ENCODE results near the gene SCFD2. TPM values are rescaled to one million over a fixed set of nuclear protein-coding genes. Genes with fewer than 3 reads are reported as not detected.
A peak's percentile ranks its signal among the peaks of the same experiment; 100 is the strongest.

The SCFD2 gene
- total RNA-seq, 2 donors from 2014 or later = 20.3 to 27.4 TPM

- H3K4me1 ChIP-seq (ENCODE audit: control insufficient read depth in 1 of 2, low read depth in 2 of 2) = peaks cover 13 to 20% of the 10 kb centered on the region in 2 donors
- H3K27me3 ChIP-seq (replicated peaks; ENCODE audit: insufficient read depth) = no peaks in the 10 kb centered on the region
- H3K4me3 ChIP-seq = peak overlapping the region; percentile 93
- DNase-seq (ENCODE audit: low spot score) (no peak), ATAC-seq (ENCODE audit: insufficient number of reproducible peaks, low FRiP score, low read depth) (no peak)
- no peaks in the 10 kb centered on the region for H3K9me3 ChIP-seq
- H3K27ac ChIP-seq = peak overlapping the region; percentile 83 to 87
- TF ChIP-seq CTCF (IDR thresholded peaks at IDR 0.05) = no peak
- H3K36me3 ChIP-seq = no peaks in the 10 kb centered on the region
Measured at GRCh38 chr4:53376900-53377299, 11.0 kb upstream of the SCFD2 start.

GRCh38 chr4:53374777-53375258, 9.0 kb upstream of the SCFD2 start:
- ATAC-seq (ENCODE audit: insufficient number of reproducible peaks, low FRiP score, low read depth) (no peak), DNase-seq (ENCODE audit: low spot score) (no peak)
- Histone ChIP-seq H3K27ac (no peak overlapping the region), H3K9me3 (no peaks in the 10 kb centered on the region), H3K36me3 (no peaks in the 10 kb centered on the region), H3K4me1 (ENCODE audit: control insufficient read depth in 1 of 2, low read depth in 2 of 2) (peaks cover 13 to 14% of the 10 kb centered on the region in 2 donors), H3K4me3 (no peak overlapping the region), H3K27me3 (replicated peaks; ENCODE audit: insufficient read depth) (no peaks in the 10 kb centered on the region)
- no peak for TF ChIP-seq CTCF (IDR thresholded peaks at IDR 0.05)

- H3K27me3 ChIP-seq (replicated peaks; ENCODE audit: insufficient read depth) = no peaks in the 10 kb centered on the region
- no peak for ATAC-seq (ENCODE audit: insufficient number of reproducible peaks, low FRiP score, low read depth)
- no peak for DNase-seq (ENCODE audit: low spot score)
- no peaks in the 10 kb centered on the region for H3K9me3 ChIP-seq
- no peak for TF ChIP-seq CTCF (IDR thresholded peaks at IDR 0.05)
- no peaks in the 10 kb centered on the region for H3K36me3 ChIP-seq
- no peaks in the 10 kb centered on the region for H3K4me1 ChIP-seq (ENCODE audit: control insufficient read depth in 1 of 2, low read depth in 2 of 2)
- H3K27ac ChIP-seq = no peak overlapping the region
- no peak overlapping the region for H3K4me3 ChIP-seq
Measured at GRCh38 chr4:53371843-53372521, 6.1 kb upstream of the SCFD2 start.

GRCh38 chr4:53371049-53371448, 5.2 kb upstream of the SCFD2 start:
- Histone ChIP-seq H3K4me3 (no peak overlapping the region), H3K4me1 (ENCODE audit: control insufficient read depth in 1 of 2, low read depth in 2 of 2) (no peaks in the 10 kb centered on the region), H3K36me3 (no peaks in the 10 kb centered on the region), H3K27me3 (replicated peaks; ENCODE audit: insufficient read depth) (no peaks in the 10 kb centered on the region), H3K27ac (no peak overlapping the region), H3K9me3 (no peaks in the 10 kb centered on the region)
- ATAC-seq (ENCODE audit: insufficient number of reproducible peaks, low FRiP score, low read depth) = no peak
- no peak for DNase-seq (ENCODE audit: low spot score)
- TF ChIP-seq CTCF (IDR thresholded peaks at IDR 0.05) = no peak

- no peak for TF ChIP-seq CTCF (IDR thresholded peaks at IDR 0.05)
- H3K27ac ChIP-seq = no peak overlapping the region
- H3K4me1 ChIP-seq (ENCODE audit: control insufficient read depth in 1 of 2, low read depth in 2 of 2) = peaks cover 14 to 26% of the 10 kb centered on the region in 2 donors
- H3K36me3 ChIP-seq = no peaks in the 10 kb centered on the region
- DNase-seq (ENCODE audit: low spot score) (no peak), ATAC-seq (ENCODE audit: insufficient number of reproducible peaks, low FRiP score, low read depth) (no peak)
- H3K27me3 ChIP-seq (replicated peaks; ENCODE audit: insufficient read depth) = no peaks in the 10 kb centered on the region
- no peaks in the 10 kb centered on the region for H3K9me3 ChIP-seq
- H3K4me3 ChIP-seq = no peak overlapping the region
Measured at GRCh38 chr4:53367721-53368120, 1.9 kb upstream of the SCFD2 start.
